A549 (cell line): ENCODE results near the gene WNT1. TPM values are rescaled to one million over a fixed set of nuclear protein-coding genes. Genes with fewer than 3 reads are reported as not detected.

ENCODE experiments used
- ATAC-seq, 2 experiments: fragments of 200-7000 bp in 1 of 2; fragments of >200 bp in 1 of 2; cut with Nextera tagmentation in 1 of 2; cut with Tn5 transposase in 1 of 2; 3 replicates each; pipeline versions ENCODE4 v1.8.0 to v1.9.1; 2018 to 2020; ENCODE audit warnings: mild to moderate bottlenecking in 1 of 2, moderate library complexity in 1 of 2
- CTCF ChIA-PET: fragments of 300-600 bp; sonication (Branson Sonifier 250); formaldehyde crosslinking; extraction: SDS; loops from one replicate; lab custom pipeline; 2021; ENCODE audit warnings: antibody characterized with exemption, inconsistent platforms; lab: Yijun Ruan, JAX
- POLR2A ChIA-PET: fragments of 350-600 bp; formaldehyde crosslinking; extraction: SDS; loops from one replicate; lab custom pipeline; 2021; ENCODE audit warnings: antibody characterized with exemption, inconsistent platforms; lab: Yijun Ruan, JAX
- DNase-seq, 2 experiments: peaks; one replicate each; pipeline versions ENCODE4 v3.0.0 to v3.0.0-alpha.2; 2011 to 2016; ENCODE audit warnings: low read depth in 1 of 2, low spot score in 1 of 2
- FAIRE-seq: peaks from 2 replicates; lab custom pipeline; 2011; peaks lifted over from hg19 to GRCh38; lab: Jason Lieb, UNC
- H3K27ac ChIP-seq, 2 experiments: fragments of >200 bp; sonication (Bioruptor Twin); formaldehyde crosslinking; 3 replicates each; pipeline ENCODE4 v1.5.1; 2016 to 2017
- H3K4me1 ChIP-seq: fragments of >200 bp; sonication (Bioruptor Twin); formaldehyde crosslinking; 3 replicates; pipeline ENCODE4 v1.6.1; 2016
- H3K4me2 ChIP-seq: fragments of >200 bp; sonication (Bioruptor Twin); formaldehyde crosslinking; 3 replicates; pipeline ENCODE4 v1.6.1; 2016
- H3K4me3 ChIP-seq: fragments of >200 bp; sonication (Bioruptor Twin); formaldehyde crosslinking; 3 replicates; pipeline ENCODE4 v1.5.1; 2016
- H3K9me3 ChIP-seq: fragments of >200 bp; sonication (Bioruptor Twin); formaldehyde crosslinking; 3 replicates; pipeline ENCODE4 v1.6.1; 2016
- BHLHE40 ChIP-seq: IDR thresholded peaks from 2 replicates; pipeline ENCODE4 v1.6.1; 2012; ENCODE audit warnings: low read depth, low read length, inconsistent platforms
- CBX8 ChIP-seq: fragments of 200-600 bp; sonication (generic); IDR thresholded peaks from 2 replicates; pipeline ENCODE4 v1.6.1; 2016
- CEBPB ChIP-seq, 2 experiments: fragments of >200 bp in 1 of 2; sonication (Bioruptor Twin) in 1 of 2; formaldehyde crosslinking in 1 of 2; IDR thresholded peaks; 2 replicates each; pipeline ENCODE4 v1.6.1; 2012 to 2016
- FOXS1 ChIP-seq: fragments of 250-450 bp; sonication (Bioruptor Pico); IDR thresholded peaks from 2 replicates; pipeline ENCODE4 v1.5.0; 2020; ENCODE audit warnings: mild to moderate bottlenecking, moderate library complexity
- GATA3 ChIP-seq: IDR thresholded peaks from 2 replicates; pipeline ENCODE4 v1.6.1; 2012; ENCODE audit warnings: borderline replicate concordance
- HOXA7 ChIP-seq: fragments of 250-450 bp; sonication (Bioruptor Pico); IDR thresholded peaks from 2 replicates; pipeline ENCODE4 v1.5.0; 2020; ENCODE audit warnings: mild to moderate bottlenecking, moderate library complexity
- HOXB5 ChIP-seq: fragments of 250-450 bp; sonication (Bioruptor Pico); IDR thresholded peaks from 2 replicates; pipeline ENCODE4 v1.5.0; 2020; ENCODE audit warnings: mild to moderate bottlenecking, moderate library complexity
- JUN ChIP-seq, 2 experiments: fragments of >200 bp; sonication (Bioruptor Twin); formaldehyde crosslinking; IDR thresholded peaks; 2 replicates in 1 of 2; 3 replicates in 1 of 2; pipeline ENCODE4 v1.6.1; 2016 to 2017
- KDM1A ChIP-seq: fragments of 200-600 bp; sonication (generic); IDR thresholded peaks from 2 replicates; pipeline ENCODE4 v1.6.1; 2016; ENCODE audit warnings: low read depth, mild to moderate bottlenecking
- KDM5A ChIP-seq: fragments of 200-600 bp; sonication (generic); IDR thresholded peaks from 2 replicates; pipeline ENCODE4 v1.6.1; 2016; ENCODE audit warnings: antibody characterized with exemption, mild to moderate bottlenecking
- MAZ ChIP-seq: fragments of 150-350 bp; IDR thresholded peaks from 2 replicates; pipeline ENCODE4 v1.6.1; 2014; ENCODE audit warnings: antibody characterized with exemption, low read depth, low read length, borderline replicate concordance
- NFE2L2 ChIP-seq: fragments of 150-350 bp; conservative IDR thresholded peaks from 2 replicates; pipeline ENCODE4 v1.6.1; 2014; ENCODE audit warnings: low read length
- PHF8 ChIP-seq: fragments of 200-600 bp; sonication (generic); IDR thresholded peaks from 2 replicates; pipeline ENCODE4 v1.6.1; 2016; ENCODE audit warnings: low read depth, mild to moderate bottlenecking, antibody characterized with exemption, moderate library complexity, borderline replicate concordance
- POLR2A ChIP-seq: IDR thresholded peaks from 2 replicates; pipeline ENCODE4 v1.6.1; 2012; ENCODE audit warnings: mild to moderate bottlenecking, low read length
- RAD21 ChIP-seq, 2 experiments: fragments of >200 bp in 1 of 2; sonication (Bioruptor Twin) in 1 of 2; formaldehyde crosslinking in 1 of 2; IDR thresholded peaks in 1 of 2; conservative IDR thresholded peaks in 1 of 2; 2 replicates in 1 of 2; 3 replicates in 1 of 2; pipeline ENCODE4 v1.6.1; 2012 to 2018; ENCODE audit warnings: inconsistent platforms in 1 of 2
- RARB ChIP-seq: fragments of 250-450 bp; sonication (Bioruptor Pico); IDR thresholded peaks from 2 replicates; pipeline ENCODE4 v1.8.0; 2021; ENCODE audit warnings: mild to moderate bottlenecking, moderate library complexity
- RCOR1 ChIP-seq: fragments of 150-350 bp; IDR thresholded peaks from 2 replicates; pipeline ENCODE4 v1.6.1; 2014; ENCODE audit warnings: antibody characterized with exemption, low read length, low read depth
- RNF2 ChIP-seq: fragments of 200-600 bp; sonication (generic); IDR thresholded peaks from 2 replicates; pipeline ENCODE4 v1.6.1; 2016; ENCODE audit warnings: low read depth, mild to moderate bottlenecking, antibody characterized with exemption, moderate library complexity, borderline replicate concordance
- SREBF2 ChIP-seq: fragments of 450-650 bp; IDR thresholded peaks from 2 replicates; pipeline ENCODE4 v1.6.1; 2014; ENCODE audit warnings: mild to moderate bottlenecking, moderate library complexity
- TP53 ChIP-seq: fragments of 250-450 bp; sonication (Bioruptor Pico); IDR thresholded peaks from 2 replicates; pipeline ENCODE4 v1.5.0; 2021; ENCODE audit warnings: mild to moderate bottlenecking, moderate library complexity
- ZFP36 ChIP-seq: fragments of 450-650 bp; IDR thresholded peaks from 2 replicates; pipeline ENCODE4 v1.6.1; 2014; ENCODE audit warnings: borderline replicate concordance; ENCODE audit not compliant: partially characterized antibody
- ZNF302 ChIP-seq: fragments of 250-450 bp; sonication (Bioruptor Pico); IDR thresholded peaks from 2 replicates; pipeline ENCODE4 v1.9.0; 2021; ENCODE audit warnings: inconsistent platforms, mild to moderate bottlenecking, moderate library complexity
- ZSCAN20 ChIP-seq: fragments of 250-450 bp; sonication (Bioruptor Pico); IDR thresholded peaks from 2 replicates; pipeline ENCODE4 v1.8.0; 2022; ENCODE audit warnings: mild to moderate bottlenecking, moderate library complexity
- WGBS: methylation state at CpG from one replicate; pipeline ENCODE4 v1.1.6; 2017; ENCODE audit errors: missing lambda C conversion rate; 5-methylcytosine and 5-hydroxymethylcytosine counted together
- polyA plus RNA-seq, 4 experiments: library from polyadenylated mRNA; depleted of rRNA in 3 of 4; stranded (reverse); fragments of >200 nt; fragmentation: RNase III in 1 of 4; extraction: RNeasy Plus Mini Kit Qiagen cat#74134 plus additional on column Dnase treatment in 1 of 4; gene quantifications; 2 replicates in 3 of 4; 3 replicates in 1 of 4; pipeline ENCODE4 v1.2.3, GENCODE V29; 2011 to 2017
- TF ChIP-seq, protein P1 (sequence below): fragments of 450-650 bp; IDR thresholded peaks from 2 replicates; pipeline ENCODE4 v1.6.1; 2014; ENCODE audit warnings: antibody characterized with exemption
- TF ChIP-seq, protein P2 (sequence below): fragments of >200 bp; sonication (Bioruptor Twin); formaldehyde crosslinking; IDR thresholded peaks from 2 replicates; pipeline ENCODE4 v1.6.1; 2016
- TF ChIP-seq, protein P3 (sequence below): IDR thresholded peaks from 2 replicates; pipeline ENCODE4 v1.6.1; 2012
- TF ChIP-seq, protein P4 (sequence below): fragments of >200 bp; sonication (Bioruptor Twin); formaldehyde crosslinking; IDR thresholded peaks from 3 replicates; pipeline ENCODE4 v1.6.1; 2016
- TF ChIP-seq, protein P5 (sequence below): fragments of >200 bp; sonication (Bioruptor Twin); formaldehyde crosslinking; IDR thresholded peaks from 3 replicates; pipeline ENCODE4 v1.5.1; 2016

Gene WNT1
- polyA plus RNA-seq, 2 of the 4 experiments (the other 2 are of a cell fraction), result not detected

DNA sequence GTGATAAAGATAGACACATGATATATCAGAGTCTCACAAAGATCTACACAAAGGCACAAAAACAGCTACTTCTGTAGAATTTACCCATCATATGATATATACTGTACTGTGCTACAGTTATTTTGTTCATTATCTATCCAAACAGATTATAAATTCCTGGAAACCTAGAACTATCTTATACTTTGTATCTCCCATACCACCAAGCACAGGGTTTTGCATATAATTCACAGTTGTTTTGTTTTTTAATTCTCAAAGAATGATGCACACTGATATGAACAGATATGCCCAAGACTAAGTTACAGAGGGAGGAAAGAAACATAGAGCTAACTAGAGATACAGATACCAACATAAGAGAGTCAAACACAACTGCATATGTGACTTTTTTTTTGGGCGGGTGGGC is 37.1 kb downstream of the WNT1 start:
- no peak overlapping the region for H3K27ac ChIP-seq
- CTCF ChIA-PET, result interaction anchor here (0.6 to 77.5 kb wide), 6 partner anchors 12 to 69 kb away, joined by 3 to 2584 read pairs (median 45); partner anchors contain the start of genes ARF3, DDN, FKBP11 and WNT1
- no peak for FAIRE-seq

DNA sequence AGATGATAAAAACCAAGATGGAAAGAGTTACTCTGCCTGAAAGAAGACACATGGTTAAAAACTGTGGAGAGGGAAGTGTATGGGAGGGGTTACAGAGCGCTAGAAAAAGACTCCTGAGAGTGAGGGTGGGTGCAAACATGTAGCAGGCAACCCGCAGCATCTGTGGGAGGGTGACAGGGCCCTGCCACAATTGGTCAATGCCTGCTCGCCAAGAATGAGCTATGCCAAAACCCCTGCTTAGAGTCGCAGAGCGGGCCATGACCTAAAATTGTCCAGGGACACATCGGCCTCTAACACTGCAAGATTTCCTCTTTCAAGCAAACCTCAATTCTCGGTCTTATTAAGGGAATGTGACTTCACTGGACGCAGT is 39.8 kb downstream of the WNT1 start:
- no peak for DNase-seq
- no peaks in the 10 kb centered on the region for H3K9me3 ChIP-seq
- ChIA-PET CTCF (interaction anchor here (0.8 to 77.5 kb wide), 13 partner anchors 9 to 191 kb away, joined by 3 to 2584 read pairs (median 4); partner anchors contain the start of genes ARF3, DDN, FKBP11 and WNT1), POLR2A (interaction anchor here (0.6 to 1.0 kb wide), 3 partner anchors 18 to 113 kb away, joined by 3 to 9 read pairs (median 5); partner anchors contain the start of gene TUBA1B)
- WGBS, result 5% methylated on average over 8 of the region's 8 CpGs
- ATAC-seq, result peak; percentile 14 to 21; a peak in 3 of 6 replicates
- H3K27ac ChIP-seq, result peak overlapping the region; percentile 92 to 93
- no peak for FAIRE-seq
- peak overlapping the region; percentile 90 for H3K4me2 ChIP-seq
- peaks cover 22% of the 10 kb centered on the region for H3K4me1 ChIP-seq
- TF ChIP-seq POLR2A (peak; percentile 9; the same call in 1 of the 2 replicates), HOXB5 (CRISPR knock-in tag) (no peak)
- H3K4me3 ChIP-seq, result peak overlapping the region; percentile 83

More for the DNA sequence above, 37.1 kb downstream of the WNT1 start:
- POLR2A ChIA-PET, result no interaction called here
- peaks cover 20% of the 10 kb centered on the region for H3K4me1 ChIP-seq
- no peaks in the 10 kb centered on the region for H3K9me3 ChIP-seq
- no peak for TF ChIP-seq POLR2A
- TF ChIP-seq, protein P1, sequence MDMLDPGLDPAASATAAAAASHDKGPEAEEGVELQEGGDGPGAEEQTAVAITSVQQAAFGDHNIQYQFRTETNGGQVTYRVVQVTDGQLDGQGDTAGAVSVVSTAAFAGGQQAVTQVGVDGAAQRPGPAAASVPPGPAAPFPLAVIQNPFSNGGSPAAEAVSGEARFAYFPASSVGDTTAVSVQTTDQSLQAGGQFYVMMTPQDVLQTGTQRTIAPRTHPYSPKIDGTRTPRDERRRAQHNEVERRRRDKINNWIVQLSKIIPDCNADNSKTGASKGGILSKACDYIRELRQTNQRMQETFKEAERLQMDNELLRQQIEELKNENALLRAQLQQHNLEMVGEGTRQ, result no peak
- no peak for TF ChIP-seq RCOR1
- no peak for TF ChIP-seq CEBPB (IDR thresholded peaks at IDR 0.05)
- no peak for TF ChIP-seq SREBF2
- no peak for TF ChIP-seq ZNF302 (CRISPR knock-in tag)
- no peak for TF ChIP-seq CBX8
- no peak for TF ChIP-seq FOXS1 (CRISPR knock-in tag)
- no peak for TF ChIP-seq ZSCAN20 (CRISPR knock-in tag)
- no peak for TF ChIP-seq GATA3
- no peak for TF ChIP-seq RNF2
- TF ChIP-seq RAD21 (conservative IDR thresholded peaks at IDR 0.05 in 1 of 2, IDR thresholded peaks at IDR 0.05 in 1 of 2), result no peak
- no peak for TF ChIP-seq BHLHE40
- TF ChIP-seq, protein P2, sequence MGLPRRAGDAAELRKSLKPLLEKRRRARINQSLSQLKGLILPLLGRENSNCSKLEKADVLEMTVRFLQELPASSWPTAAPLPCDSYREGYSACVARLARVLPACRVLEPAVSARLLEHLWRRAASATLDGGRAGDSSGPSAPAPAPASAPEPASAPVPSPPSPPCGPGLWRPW, result no peak
- TF ChIP-seq HOXA7 (CRISPR knock-in tag), result no peak
- H3K4me3 ChIP-seq, result no peak overlapping the region
- ATAC-seq (no peak), DNase-seq (no peak)
- 100% methylated on average over 1 of the region's 1 CpG for WGBS
- H3K4me2 ChIP-seq, result no peak overlapping the region

DNA sequence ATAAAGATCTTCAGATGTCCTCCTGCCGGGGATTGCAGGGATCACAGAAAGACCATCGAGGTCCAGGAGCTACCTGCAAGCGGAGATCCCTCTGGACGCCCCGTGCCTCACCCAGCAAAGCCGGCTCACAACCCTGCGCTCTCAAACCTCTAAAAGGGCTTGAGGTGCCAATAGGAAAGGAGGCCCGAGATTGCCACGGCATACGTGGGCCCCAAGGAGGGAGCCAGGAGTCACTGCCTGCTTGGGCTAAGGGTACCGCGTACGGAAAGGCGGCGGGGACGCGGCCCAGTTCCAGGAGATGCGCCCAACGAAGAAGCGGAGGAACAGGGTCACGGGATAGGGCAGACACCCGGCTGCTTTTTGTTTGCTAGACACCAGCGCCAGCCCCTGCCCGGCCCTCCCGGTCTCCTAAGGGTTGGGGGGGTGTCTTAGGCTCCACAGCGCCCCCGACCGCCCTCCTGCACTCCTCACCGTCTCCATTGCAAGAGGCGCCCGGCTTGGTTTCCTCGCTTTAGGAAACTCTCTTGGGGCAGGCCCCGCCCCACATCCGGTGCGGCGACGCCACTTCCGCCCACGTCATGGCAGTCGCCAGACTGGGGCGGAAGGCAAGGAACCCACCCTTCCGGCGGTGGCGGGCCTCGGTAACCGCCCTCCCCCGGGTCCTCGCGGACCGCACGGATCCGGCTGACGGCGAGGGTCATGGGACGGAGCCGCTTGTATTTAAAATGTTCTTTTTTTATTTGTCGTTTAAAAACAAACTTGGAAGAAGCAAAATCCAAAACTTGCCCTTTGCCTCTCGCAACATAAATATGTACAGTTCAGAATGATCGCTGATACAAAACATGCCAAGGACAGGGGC is 40.4 kb downstream of the WNT1 start, which contains the start of gene PRKAG1:
PRKAG1 (minus strand) TSS at position 516 of the 859 bp plus-strand sequence; CDS start at position 480, 36 bp downstream.
- no peak for FAIRE-seq
- POLR2A ChIA-PET, result interaction anchor here (0.6 to 1.0 kb wide), 3 partner anchors 18 to 113 kb away, joined by 3 to 9 read pairs (median 5); partner anchors contain the start of gene TUBA1B
- TF ChIP-seq ZNF302 (CRISPR knock-in tag), result no peak
- no peak for TF ChIP-seq ZFP36
- peak; percentile 85; the same call in 1 of the 2 replicates for TF ChIP-seq PHF8
- TF ChIP-seq CEBPB (IDR thresholded peaks at IDR 0.05), result peak in 1 of 2 experiments; percentile 24; a peak in 1 of 4 replicates
- TF ChIP-seq KDM5A, result no peak
- 0 out of 2 replicates have a peak, but pooled peaks have one; percentile 14 for TF ChIP-seq NFE2L2
- TF ChIP-seq RARB (CRISPR knock-in tag), result 0 out of 2 replicates have a peak, but pooled peaks have one; percentile 9
- no peak for TF ChIP-seq KDM1A
- TF ChIP-seq MAZ, result peak; percentile 87
- TF ChIP-seq, protein P3, sequence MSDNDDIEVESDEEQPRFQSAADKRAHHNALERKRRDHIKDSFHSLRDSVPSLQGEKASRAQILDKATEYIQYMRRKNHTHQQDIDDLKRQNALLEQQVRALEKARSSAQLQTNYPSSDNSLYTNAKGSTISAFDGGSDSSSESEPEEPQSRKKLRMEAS, result peak; percentile 88
- TF ChIP-seq, protein P4, sequence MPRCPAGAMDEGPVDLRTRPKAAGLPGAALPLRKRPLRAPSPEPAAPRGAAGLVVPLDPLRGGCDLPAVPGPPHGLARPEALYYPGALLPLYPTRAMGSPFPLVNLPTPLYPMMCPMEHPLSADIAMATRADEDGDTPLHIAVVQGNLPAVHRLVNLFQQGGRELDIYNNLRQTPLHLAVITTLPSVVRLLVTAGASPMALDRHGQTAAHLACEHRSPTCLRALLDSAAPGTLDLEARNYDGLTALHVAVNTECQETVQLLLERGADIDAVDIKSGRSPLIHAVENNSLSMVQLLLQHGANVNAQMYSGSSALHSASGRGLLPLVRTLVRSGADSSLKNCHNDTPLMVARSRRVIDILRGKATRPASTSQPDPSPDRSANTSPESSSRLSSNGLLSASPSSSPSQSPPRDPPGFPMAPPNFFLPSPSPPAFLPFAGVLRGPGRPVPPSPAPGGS, result peak; percentile 90; the same call in 2 of the 3 replicates
- TF ChIP-seq, protein P5, sequence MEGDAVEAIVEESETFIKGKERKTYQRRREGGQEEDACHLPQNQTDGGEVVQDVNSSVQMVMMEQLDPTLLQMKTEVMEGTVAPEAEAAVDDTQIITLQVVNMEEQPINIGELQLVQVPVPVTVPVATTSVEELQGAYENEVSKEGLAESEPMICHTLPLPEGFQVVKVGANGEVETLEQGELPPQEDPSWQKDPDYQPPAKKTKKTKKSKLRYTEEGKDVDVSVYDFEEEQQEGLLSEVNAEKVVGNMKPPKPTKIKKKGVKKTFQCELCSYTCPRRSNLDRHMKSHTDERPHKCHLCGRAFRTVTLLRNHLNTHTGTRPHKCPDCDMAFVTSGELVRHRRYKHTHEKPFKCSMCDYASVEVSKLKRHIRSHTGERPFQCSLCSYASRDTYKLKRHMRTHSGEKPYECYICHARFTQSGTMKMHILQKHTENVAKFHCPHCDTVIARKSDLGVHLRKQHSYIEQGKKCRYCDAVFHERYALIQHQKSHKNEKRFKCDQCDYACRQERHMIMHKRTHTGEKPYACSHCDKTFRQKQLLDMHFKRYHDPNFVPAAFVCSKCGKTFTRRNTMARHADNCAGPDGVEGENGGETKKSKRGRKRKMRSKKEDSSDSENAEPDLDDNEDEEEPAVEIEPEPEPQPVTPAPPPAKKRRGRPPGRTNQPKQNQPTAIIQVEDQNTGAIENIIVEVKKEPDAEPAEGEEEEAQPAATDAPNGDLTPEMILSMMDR, result peak; percentile 59
- TF ChIP-seq TP53 (CRISPR knock-in tag), result no peak
- TF ChIP-seq HOXA7 (CRISPR knock-in tag), result 0 out of 2 replicates have a peak, but pooled peaks have one; percentile 51
- peak; percentile 62; the same call in 1 of the 2 replicates for TF ChIP-seq HOXB5 (CRISPR knock-in tag)
- TF ChIP-seq GATA3, result 0 out of 2 replicates have a peak, but pooled peaks have one; percentile 45
- TF ChIP-seq JUN (IDR thresholded peaks at IDR 0.05), result peak; percentile 91 to 98

More for the DNA sequence above, 40.4 kb downstream of the WNT1 start, which contains the start of gene PRKAG1:
- 1% methylated on average over 53 of the region's 59 CpGs for WGBS
- ATAC-seq, result peak; percentile 87 to 92
- Histone ChIP-seq H3K9me3 (no peaks in the 10 kb centered on the region), H3K4me2 (peak within 1 kb of the TSS; percentile 90), H3K27ac (peak within 1 kb of the TSS; percentile 92 to 93), H3K4me1 (peaks cover 22% of the 10 kb centered on the region), H3K4me3 (peak within 1 kb of the TSS; percentile 83)
- DNase-seq, result peak; percentile 98
- CTCF ChIA-PET, result interaction anchor here (0.8 to 77.5 kb wide), 18 partner anchors 8 to 190 kb away, joined by 3 to 2584 read pairs (median 4); partner anchors contain the start of genes ARF3, DDN, FKBP11 and WNT1
